Activated T-helper 1 cell treated with anti-CD3 and anti-CD28 coated beads, Interleukin-12 subunit alpha, Interleukin-12 subunit beta, Interleukin-2, Interleukin-4 antibody, amounts not matched to agents 30 ng/mL and 10 ng/mL and 1 ng/mL, durations not matched to agents 14 hours and 24 hours and 36 hours (primary cell): Measurements from ENCODE around the gene CFAP74. TPM values are rescaled to one million over a fixed set of nuclear protein-coding genes. Genes with fewer than 3 reads are reported as not detected.

ENCODE experiments used
- DNase-seq: peaks from one replicate; pipeline ENCODE4 v3.0.0; 2021; ENCODE audit warnings: low spot score
- H3K27ac Mint-ChIP-seq: one replicate; pipeline ENCODE4 v1.8.0; 2021; ENCODE audit warnings: mild to moderate bottlenecking, mixed read lengths
- H3K27me3 Mint-ChIP-seq: one replicate; pipeline ENCODE4 v1.8.0; 2022; ENCODE audit warnings: mild to moderate bottlenecking, moderate library complexity, mixed read lengths; ENCODE audit not compliant: insufficient read depth
- H3K36me3 Mint-ChIP-seq: one replicate; pipeline ENCODE4 v1.8.0; 2021; ENCODE audit warnings: low read depth, mixed read lengths
- H3K4me1 Mint-ChIP-seq: one replicate; pipeline ENCODE4 v1.8.0; 2021; ENCODE audit warnings: low read depth, mixed read lengths
- H3K4me3 Mint-ChIP-seq: one replicate; pipeline ENCODE4 v1.8.0; 2021; ENCODE audit warnings: mild to moderate bottlenecking, moderate library complexity, mixed read lengths
- H3K9me3 Mint-ChIP-seq: one replicate; pipeline ENCODE4 v1.8.0; 2021; ENCODE audit warnings: mixed read lengths
- intact Hi-C: fragments of 100-400 bp; cut with micrococcal nuclease; formaldehyde crosslinking; loops from one replicate; pipeline ENCODE4 v1.15.1; 2024
- total RNA-seq: library from RNA; stranded (reverse); gene quantifications from 2 replicates; pipeline ENCODE4 v1.2.3, GENCODE V29; 2022

CFAP74 gene
- total RNA-seq, 1 donor from 2014 or later: not detected

DNA sequence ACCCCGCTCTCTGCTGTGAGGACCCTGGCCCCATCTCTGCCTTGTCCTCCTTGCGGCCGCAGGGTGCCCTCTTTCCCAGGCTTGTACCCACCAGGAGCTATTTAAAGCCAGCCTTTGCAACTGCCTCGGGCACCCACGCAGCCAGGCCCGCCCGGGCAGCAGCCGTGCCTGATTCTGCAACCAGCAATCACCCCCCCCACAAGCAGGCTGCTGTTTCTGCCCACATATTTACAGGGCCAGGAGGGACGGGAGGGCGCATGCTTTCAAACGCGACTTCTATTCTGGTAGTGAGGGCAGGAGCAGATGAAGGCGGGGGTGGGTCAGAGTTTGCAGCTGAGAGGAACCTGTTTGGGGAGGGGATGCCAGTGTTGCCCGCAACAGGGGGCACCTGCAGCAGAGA is 29.2 kb upstream of the CFAP74 start:
- intact Hi-C loops: no loop called here
- H3K27me3 Mint-ChIP-seq: peaks cover 3% of the 10 kb centered on the region
- no peaks in the 10 kb centered on the region for H3K9me3 Mint-ChIP-seq
- no peaks in the 10 kb centered on the region for H3K36me3 Mint-ChIP-seq
- no peak overlapping the region for H3K27ac Mint-ChIP-seq
- no peaks in the 10 kb centered on the region for H3K4me1 Mint-ChIP-seq
- no peak for DNase-seq
- H3K4me3 Mint-ChIP-seq: no peak overlapping the region

- H3K4me1 Mint-ChIP-seq: no peaks in the 10 kb centered on the region
- no peak overlapping the region for H3K27ac Mint-ChIP-seq
- no peak for DNase-seq
- peaks cover 3% of the 10 kb centered on the region for H3K27me3 Mint-ChIP-seq
- intact Hi-C loops: no loop called here
- H3K4me3 Mint-ChIP-seq: no peak overlapping the region
- H3K36me3 Mint-ChIP-seq: no peaks in the 10 kb centered on the region
- H3K9me3 Mint-ChIP-seq: no peaks in the 10 kb centered on the region
These were observed 28.3 kb upstream of the CFAP74 start for GRCh38 chr1:2031546-2032540.

- no peaks in the 10 kb centered on the region for H3K4me1 Mint-ChIP-seq
- intact Hi-C loops: no loop called here
- no peak overlapping the region for H3K27ac Mint-ChIP-seq
- H3K36me3 Mint-ChIP-seq: no peaks in the 10 kb centered on the region
- H3K27me3 Mint-ChIP-seq: peaks cover 3% of the 10 kb centered on the region
- H3K4me3 Mint-ChIP-seq: no peak overlapping the region
- no peak for DNase-seq
- H3K9me3 Mint-ChIP-seq: no peaks in the 10 kb centered on the region
These were observed 26.7 kb upstream of the CFAP74 start for GRCh38 chr1:2030076-2030871.

DNA sequence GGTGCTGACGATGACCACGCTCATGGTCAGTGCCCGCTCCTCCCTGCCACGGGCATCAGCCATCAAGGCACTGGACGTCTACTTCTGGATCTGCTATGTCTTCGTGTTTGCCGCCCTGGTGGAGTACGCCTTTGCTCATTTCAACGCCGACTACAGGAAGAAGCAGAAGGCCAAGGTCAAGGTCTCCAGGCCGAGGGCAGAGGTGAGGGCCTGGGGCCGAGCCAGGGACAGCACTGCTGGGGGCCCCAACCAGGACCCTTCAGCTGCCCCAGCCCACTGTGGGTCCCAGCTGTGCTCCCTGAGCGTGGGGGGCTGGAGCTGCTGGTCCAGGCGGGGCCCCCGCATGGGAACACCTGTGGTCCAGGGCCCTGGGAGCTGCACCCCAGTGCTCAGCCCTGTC is 26.0 kb upstream of the CFAP74 start:
- Mint-ChIP-seq H3K27me3 (peaks cover 3% of the 10 kb centered on the region), H3K4me1 (no peaks in the 10 kb centered on the region), H3K9me3 (no peaks in the 10 kb centered on the region), H3K36me3 (no peaks in the 10 kb centered on the region), H3K4me3 (no peak overlapping the region), H3K27ac (no peak overlapping the region)
- intact Hi-C loops: no loop called here
- DNase-seq: no peak

GRCh38 chr1:2028870-2029560 is 25.4 kb upstream of the CFAP74 start:
- no peak for DNase-seq
- no peaks in the 10 kb centered on the region for H3K27me3 Mint-ChIP-seq
- no peaks in the 10 kb centered on the region for H3K9me3 Mint-ChIP-seq
- no peaks in the 10 kb centered on the region for H3K4me1 Mint-ChIP-seq
- H3K4me3 Mint-ChIP-seq: no peak overlapping the region
- no peak overlapping the region for H3K27ac Mint-ChIP-seq
- intact Hi-C loops: no loop called here
- H3K36me3 Mint-ChIP-seq: no peaks in the 10 kb centered on the region

GRCh38 chr1:2027961-2028583 is 24.5 kb upstream of the CFAP74 start:
- Mint-ChIP-seq H3K27ac (no peak overlapping the region), H3K9me3 (no peaks in the 10 kb centered on the region), H3K4me1 (no peaks in the 10 kb centered on the region), H3K36me3 (no peaks in the 10 kb centered on the region), H3K4me3 (no peak overlapping the region), H3K27me3 (no peaks in the 10 kb centered on the region)
- DNase-seq: no peak
- intact Hi-C loops: no loop called here

DNA sequence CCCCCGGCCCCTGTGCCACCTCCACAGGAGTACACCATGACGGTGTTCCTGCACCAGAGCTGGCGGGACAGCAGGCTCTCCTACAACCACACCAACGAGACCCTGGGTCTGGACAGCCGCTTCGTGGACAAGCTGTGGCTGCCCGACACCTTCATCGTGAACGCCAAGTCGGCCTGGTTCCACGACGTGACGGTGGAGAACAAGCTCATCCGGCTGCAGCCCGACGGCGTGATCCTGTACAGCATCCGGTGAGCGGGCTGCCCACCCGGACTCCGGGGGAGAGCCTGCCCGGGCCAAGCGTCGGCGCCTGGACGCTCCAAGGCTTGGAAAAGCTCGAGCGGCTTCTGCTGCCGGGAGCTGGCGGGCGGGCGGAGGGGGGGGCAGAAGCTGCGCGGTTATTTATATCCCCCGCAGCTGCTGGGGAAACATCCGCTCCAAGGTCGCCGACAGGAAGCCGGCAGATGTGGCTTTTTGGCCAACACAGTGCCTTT is 21.9 kb upstream of the CFAP74 start:
- Mint-ChIP-seq H3K4me3 (no peak overlapping the region), H3K36me3 (no peaks in the 10 kb centered on the region), H3K27ac (no peak overlapping the region), H3K4me1 (no peaks in the 10 kb centered on the region), H3K27me3 (peaks cover 8% of the 10 kb centered on the region), H3K9me3 (no peaks in the 10 kb centered on the region)
- DNase-seq: no peak
- intact Hi-C loops: no loop called here

GRCh38 chr1:2024887-2025286 is 21.3 kb upstream of the CFAP74 start:
- no peaks in the 10 kb centered on the region for H3K36me3 Mint-ChIP-seq
- H3K4me3 Mint-ChIP-seq: no peak overlapping the region
- no peaks in the 10 kb centered on the region for H3K4me1 Mint-ChIP-seq
- H3K27me3 Mint-ChIP-seq: peaks cover 13% of the 10 kb centered on the region
- no peak overlapping the region for H3K27ac Mint-ChIP-seq
- intact Hi-C loops: no loop called here
- no peaks in the 10 kb centered on the region for H3K9me3 Mint-ChIP-seq
- no peak for DNase-seq

- Mint-ChIP-seq H3K27ac (no peak overlapping the region), H3K27me3 (peaks cover 15% of the 10 kb centered on the region), H3K4me1 (no peaks in the 10 kb centered on the region), H3K36me3 (no peaks in the 10 kb centered on the region), H3K4me3 (no peak overlapping the region), H3K9me3 (no peaks in the 10 kb centered on the region)
- intact Hi-C loops: no loop called here
- no peak for DNase-seq
These were observed 20.9 kb upstream of the CFAP74 start for GRCh38 chr1:2024451-2024850.

DNA sequence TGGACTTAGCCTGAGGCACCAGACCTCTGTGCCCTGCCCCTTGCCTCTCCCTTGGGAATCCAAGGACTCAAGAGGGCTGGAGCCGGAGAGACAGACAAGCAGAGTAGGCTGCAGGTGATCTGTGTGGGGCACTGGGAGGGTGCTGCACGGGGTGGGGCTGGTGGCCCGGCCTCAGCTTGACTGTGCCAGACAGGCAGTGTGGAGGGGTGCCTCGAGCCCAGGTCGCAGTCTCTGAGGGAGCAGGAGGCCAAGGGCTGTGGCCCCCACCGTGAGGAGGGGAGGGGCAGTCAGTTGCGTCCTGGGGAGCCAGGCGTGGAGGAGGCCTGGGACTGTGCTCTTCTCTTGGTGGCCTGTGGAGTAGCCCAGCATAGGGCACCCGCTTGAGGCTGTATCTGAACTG is 19.6 kb upstream of the CFAP74 start:
- Mint-ChIP-seq H3K9me3 (no peaks in the 10 kb centered on the region), H3K27me3 (peaks cover 20% of the 10 kb centered on the region), H3K4me3 (no peak overlapping the region), H3K36me3 (no peaks in the 10 kb centered on the region), H3K4me1 (no peaks in the 10 kb centered on the region), H3K27ac (no peak overlapping the region)
- DNase-seq: no peak
- intact Hi-C loops: no loop called here

DNA sequence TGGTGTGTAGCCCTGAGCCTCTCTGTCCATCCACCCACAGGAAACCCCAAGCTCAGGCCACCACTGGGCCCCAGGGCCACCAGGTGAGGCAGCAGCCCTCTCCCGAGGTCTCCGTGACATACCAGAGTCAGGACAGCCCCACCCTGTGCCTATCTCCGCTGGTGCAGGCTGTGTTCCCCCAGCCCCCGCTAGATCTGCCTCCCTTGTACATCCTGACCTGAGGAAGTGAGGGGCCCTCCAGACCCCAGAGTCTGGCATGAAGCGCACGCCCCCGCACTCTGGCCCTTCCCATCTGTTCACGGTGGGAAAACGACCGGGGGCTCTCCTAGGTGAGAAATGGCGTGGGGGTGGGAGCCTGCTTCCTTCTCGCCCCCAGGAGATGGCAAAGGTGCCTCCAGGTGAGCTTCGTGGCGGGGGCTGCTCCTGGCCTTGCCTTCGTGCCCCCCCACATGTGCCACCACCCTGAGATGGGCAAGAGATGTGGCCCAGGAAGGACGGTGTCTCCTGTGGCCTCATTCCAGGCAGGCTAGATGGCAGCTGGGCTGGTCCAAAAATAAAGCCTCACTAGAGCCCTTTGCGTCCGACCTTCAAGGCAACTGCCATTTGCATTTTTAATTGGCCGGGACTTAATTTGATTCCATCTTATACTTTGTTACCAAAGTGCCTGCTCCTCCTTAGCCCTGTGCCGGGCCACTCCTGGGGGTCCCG is 18.6 kb upstream of the CFAP74 start:
- no peak overlapping the region for H3K4me3 Mint-ChIP-seq
- H3K9me3 Mint-ChIP-seq: no peaks in the 10 kb centered on the region
- no peak for DNase-seq
- no peaks in the 10 kb centered on the region for H3K36me3 Mint-ChIP-seq
- peaks cover 27% of the 10 kb centered on the region for H3K27me3 Mint-ChIP-seq
- intact Hi-C loops: no loop called here
- H3K4me1 Mint-ChIP-seq: no peaks in the 10 kb centered on the region
- H3K27ac Mint-ChIP-seq: no peak overlapping the region

DNA sequence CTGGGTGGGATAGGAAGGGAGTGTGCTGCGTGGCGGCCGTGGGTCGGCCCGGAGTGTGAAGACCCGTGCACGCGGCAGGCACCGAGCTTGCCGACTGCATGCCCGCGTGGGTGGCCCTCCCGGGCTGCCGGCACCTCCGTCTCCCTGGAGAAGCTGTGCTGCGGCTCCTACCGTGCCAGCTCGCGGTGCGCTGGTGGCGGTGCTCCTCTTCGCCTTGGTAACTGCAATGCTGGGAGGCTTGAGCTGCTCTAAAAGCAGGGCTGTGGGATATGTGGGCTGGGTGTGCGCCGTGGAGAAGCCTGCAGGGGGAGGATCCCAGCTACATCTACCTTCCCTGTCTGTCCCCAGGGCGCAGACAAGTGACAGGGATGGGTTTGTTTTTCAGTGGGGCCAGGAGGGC is 18.0 kb upstream of the CFAP74 start:
- intact Hi-C loops: no loop called here
- Mint-ChIP-seq H3K9me3 (no peaks in the 10 kb centered on the region), H3K4me3 (no peak overlapping the region), H3K27ac (no peak overlapping the region), H3K36me3 (no peaks in the 10 kb centered on the region), H3K4me1 (no peaks in the 10 kb centered on the region), H3K27me3 (peaks cover 31% of the 10 kb centered on the region)
- DNase-seq: no peak
